CD4-positive, alpha-beta T cell treated with Interleukin-2 at 100 ng/mL for 4 hours (primary cell): Measurements from ENCODE around the gene DENND5A.
A peak's percentile ranks its signal among the peaks of the same experiment; 100 is the strongest.
"Not testable (repeated sequence)": the region's sequence is repeated elsewhere in the genome, so short reads cannot be mapped to it uniquely, and the experiment has no call there.

ENCODE experiments used
- DNase-seq: peaks from one replicate; pipeline ENCODE4 v3.0.0-alpha.2; 2020; ENCODE audit warnings: low spot score

Gene DENND5A

DNA sequence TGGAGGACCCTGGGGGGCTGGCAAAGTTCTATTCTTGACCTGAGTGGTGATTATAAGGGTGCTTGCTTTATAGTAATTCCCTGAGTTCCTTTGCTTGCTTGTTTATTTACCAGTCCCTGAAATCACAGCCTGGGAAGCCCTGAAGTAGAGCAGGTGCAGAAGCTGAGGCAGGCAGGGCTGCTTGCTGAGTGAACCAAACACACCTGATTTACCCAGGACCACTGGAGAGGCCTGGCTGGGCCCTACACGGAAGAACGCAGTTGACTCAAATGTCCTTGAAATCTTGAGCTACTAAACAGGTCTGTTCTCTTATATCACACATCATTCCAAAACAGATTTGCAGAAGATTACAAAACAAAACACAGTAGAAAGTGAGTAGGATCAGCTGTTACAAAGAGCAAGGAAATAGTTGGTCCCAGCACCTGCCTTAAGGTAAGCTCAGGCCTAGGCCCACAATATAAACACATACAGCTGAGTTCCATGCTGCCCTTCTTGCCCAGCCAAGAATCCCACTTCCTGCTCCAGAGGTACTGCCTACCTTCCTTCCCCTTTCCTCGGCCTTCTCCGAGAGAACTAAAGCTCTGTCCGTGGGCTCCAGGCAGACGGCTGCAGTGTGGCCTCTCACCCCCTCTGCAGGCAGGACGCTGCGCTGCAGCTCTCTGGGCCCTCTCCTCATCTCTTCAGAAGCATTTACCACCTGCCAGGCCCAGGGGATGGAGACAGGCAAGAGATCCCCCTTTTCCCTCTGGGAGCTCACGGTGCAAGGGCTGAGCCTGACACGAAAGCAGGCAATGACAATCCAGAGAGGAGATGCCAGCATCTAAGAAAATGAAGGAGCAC is 127.6 kb downstream of the DENND5A start:
- DNase-seq, result peak; percentile 66

DNA sequence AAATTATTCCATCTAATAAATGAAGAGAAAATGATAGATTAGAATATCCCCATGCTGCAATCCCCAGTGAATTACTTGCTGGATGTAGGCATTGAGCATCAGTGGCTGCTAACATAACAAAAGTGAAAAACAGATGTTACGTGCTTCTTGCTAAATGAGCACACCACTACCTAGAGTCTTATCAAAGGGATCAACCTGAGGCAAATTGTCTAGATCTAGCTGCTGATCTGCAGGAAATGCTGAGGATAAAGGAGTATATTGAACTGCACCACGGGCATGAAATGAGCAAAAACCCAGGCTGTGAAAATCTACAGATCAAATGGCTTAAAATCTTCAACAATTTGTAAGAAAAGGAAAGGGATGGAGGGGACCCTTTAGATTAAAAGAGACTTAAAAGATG is 128.4 kb downstream of the DENND5A start:
- DNase-seq, result no peak

DNA sequence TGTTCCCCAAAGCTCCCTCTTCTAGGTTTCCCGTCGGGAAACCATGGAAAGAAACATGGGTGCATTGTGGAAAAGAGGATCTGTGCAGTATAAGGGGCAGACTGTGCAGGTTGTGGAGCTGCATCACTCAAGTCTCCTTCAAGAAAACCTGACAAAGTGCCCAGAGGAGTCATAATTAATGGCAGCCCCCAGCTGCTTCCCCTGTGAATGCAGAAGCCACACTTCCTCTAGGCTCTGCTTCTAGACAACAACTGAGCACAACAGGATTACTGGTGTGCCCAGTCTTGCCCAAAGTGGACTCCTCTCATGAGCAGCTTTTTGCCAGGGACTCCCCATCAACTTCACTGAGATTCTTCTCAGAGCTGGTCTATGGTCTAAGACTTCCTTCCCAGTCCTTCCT is 131.2 kb downstream of the DENND5A start:
- DNase-seq, result no peak

DNA sequence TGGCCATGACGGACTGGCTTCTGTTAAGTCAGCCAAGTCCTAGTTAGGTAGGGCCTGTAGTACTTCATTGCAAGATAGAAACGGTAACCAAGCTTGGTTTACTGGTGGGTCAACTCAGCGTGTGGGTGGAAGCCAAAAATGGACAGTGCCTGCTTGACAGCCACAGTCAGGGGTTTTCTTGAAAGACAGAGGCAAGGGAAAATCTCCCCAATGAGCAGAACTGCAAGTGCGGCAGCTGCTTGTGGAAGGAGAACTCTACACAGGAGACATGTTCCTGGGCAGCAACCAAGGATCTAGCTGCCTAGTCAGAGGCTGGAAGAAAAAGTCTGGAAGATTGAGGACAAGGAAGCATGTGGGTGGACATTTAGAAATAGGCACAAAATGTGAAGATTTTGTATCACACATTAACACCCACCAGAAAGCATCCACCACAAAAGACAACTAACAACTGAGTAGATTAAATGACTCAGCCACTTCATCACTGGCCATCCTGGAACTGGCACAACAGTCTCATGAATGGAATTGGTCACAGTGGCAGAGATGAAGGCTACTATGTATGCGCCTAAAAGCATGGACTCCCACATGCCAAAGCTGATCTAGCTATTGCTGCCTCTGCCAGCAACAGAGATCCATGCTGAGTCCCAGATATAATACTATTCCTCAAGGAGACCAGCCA is 132.8 kb downstream of the DENND5A start:
- DNase-seq, result no peak

DNA sequence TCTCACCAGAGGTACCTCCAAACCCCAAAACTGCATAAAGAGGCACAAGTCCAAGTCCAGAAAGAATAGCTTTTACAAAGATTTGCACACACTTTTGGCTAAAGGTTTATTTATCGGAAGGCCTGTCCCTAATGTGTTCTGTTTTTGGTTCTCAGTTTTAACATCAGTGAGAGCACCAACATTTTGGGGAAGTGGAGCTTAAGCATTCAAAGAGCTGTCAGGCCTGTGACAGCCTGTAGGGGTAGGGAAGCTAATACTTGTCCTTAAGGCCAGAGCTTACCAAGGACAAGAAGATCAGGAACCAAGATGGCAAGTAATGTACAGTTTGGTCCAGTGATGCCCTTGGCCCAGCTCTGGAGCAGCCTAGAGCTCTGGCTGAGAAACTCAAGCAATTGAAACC is 134.9 kb downstream of the DENND5A start:
- DNase-seq, result no peak

DNA sequence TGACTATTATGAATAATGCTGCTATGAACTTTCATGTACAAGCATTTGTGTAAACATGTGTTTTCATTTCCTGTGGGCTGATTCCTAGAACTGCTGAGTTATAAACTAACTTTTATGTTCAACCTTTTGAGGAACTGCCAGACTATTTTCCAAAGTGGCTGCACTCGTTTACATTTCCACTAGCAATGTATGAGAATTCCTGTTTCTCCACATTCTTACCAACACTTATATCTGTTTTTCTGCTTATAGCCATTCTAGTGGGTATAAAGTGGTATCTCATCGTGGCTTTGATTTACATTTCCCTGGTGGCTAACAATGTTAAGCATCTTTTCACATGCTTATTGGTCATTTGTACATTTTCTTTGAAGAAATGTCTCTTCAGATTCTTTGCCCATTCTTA is 138.5 kb downstream of the DENND5A start:
- no peak for DNase-seq

DNA sequence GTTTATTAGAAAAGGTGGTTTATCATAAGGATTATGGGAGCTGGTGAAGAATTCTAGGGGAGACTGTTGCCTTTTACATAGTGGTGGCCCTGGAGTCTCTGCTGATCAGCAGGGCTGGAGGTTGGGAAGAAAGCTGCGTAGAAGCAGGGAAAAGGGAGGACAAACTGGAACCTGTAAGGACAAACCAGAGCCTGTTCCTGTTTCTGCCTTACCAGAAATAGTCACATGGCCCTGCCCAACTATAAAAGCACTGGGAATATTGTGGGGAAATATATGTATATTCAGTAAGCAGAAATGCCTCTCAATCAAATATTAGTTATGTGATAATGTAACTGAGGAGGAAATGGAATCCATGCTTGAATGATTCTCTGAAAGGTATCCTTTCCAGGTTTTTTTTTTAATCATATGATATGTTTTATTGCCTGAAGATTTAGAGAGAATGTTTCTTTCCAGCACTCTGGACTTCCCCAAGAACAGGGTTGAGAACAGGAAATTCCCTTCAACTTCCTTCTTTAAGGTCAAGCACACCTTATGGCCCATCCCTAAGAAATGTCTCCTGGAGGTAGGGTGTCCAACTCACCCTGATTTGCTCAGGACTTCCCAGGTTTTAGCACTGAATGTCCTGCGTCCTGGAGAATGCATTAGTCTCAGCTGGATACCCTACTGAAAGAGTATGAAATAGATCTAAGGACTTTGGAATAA is 139.8 kb downstream of the DENND5A start:
- no peak for DNase-seq

DNA sequence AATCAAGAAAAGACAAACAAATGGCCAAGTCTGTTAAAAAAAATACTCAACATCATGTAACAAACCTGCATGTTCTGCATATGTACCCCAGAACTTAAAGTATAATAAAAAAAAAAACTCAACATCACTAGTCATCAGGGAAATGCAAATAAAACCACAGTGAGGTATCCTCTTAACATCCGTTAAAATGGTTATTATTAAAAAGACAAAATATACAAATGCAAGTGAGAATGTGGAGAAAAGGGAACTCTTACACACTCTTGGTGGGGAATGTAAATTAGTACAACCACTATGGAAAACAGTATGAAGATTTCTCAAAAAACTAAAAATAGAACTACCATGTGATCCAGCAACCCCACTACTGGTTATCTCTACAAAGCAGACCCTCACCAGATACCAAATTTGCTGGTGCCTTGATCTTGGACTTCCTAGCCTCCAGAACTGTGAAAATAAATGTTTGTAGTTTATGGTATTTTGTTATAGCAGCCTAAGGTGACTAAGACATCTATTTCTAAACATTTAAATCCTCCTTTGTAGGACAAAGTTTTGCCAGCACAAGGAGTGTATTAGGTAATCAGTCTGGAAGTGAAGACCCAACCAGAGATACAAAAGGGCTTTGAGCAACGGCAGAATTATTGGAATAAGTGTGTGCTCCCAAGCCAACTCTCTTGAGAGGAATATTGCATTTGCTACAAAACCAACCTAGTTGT is 141.4 kb downstream of the DENND5A start:
- no peak for DNase-seq

DNA sequence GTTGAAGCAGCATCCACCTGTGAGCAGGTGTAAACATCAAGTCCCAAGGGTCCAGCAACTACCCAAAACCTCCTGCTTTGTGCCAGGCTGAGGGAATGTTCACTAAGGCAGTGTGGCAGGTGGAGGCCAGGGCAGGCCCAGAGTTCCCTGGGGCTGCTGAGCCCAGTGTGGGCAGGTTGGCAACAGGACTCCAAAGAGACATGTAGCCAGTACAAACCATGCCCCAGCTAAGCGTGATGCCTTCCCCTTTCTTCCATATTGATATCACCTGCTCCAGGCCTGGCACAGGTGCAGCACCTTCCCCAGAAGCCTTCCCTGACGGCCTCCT is 143.7 kb downstream of the DENND5A start:
- DNase-seq, result no peak

DNA sequence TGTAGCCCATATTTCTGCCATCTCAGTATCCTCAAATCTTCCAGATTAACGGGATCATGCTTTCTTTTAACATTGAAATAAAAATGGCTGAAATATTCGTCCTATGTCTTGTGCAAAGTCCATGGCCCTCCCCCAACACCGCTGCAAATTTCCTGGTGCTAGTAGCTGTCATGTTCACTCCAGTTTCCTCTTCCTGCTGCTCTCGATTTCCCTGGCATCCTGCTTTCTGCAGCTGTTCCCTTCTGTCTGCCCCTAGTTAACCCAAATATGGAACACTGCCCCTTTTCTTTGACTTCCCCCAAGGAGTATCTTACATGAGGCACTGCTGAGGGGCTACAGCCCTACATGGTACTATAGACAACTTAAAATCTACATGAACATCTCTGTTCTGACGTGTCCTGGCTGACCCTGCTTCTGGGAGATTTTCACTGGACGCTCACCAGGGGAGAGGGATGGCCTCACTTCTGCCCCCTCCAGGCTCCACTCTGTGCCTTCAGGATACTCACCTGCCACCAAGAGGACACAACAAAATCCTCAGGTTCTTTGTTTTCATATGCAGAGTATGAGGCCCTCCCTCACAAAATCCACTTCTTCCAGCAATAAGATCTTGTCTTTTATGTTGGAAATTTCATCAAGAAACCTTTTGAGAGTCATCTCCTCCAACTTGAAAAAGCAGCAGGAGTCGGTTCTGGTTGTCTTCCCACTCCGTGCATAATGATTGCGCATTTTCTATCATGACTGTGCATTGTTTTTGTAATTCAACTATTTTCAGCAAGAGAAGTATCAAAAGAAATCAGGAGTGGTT is 144.3 kb downstream of the DENND5A start:
- DNase-seq, result no peak

DNA sequence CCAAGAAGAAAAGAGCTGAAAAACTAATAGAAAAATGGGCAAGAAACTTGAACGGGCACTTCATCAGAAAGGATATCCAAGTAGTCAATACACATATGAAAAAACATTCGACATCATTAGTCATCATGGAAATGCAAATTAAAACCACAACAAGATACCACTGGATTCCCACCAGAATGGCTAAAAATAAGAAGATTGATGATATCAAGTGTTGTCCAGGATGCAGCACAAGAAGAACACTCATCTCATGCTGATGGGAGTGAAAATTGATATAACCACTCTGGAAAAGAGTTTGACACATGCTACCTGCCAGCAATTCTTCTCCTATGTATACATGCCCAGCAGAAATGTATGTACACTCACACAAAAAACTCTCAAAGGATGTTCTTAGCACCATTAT is 146.9 kb downstream of the DENND5A start:
- DNase-seq, result no peak

DNA sequence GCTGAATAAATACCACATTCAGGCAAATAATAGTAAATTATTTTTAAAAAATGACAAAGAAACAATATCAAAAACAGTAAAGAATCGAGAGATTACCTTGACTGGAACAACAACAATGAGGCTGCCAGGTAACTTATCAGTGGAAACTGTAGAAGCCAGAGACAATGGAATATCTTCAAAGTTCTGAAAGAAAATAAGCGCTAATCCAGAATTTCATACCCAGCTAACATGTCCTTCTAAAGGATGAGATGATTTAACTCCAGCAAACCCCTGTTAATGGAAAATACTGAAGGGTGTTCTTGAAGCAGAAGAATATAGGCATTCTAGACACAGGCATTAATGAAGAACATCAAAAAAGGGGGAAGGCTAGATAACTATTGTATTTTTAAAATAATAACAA is 153.1 kb downstream of the DENND5A start:
- DNase-seq, result no peak

DNA sequence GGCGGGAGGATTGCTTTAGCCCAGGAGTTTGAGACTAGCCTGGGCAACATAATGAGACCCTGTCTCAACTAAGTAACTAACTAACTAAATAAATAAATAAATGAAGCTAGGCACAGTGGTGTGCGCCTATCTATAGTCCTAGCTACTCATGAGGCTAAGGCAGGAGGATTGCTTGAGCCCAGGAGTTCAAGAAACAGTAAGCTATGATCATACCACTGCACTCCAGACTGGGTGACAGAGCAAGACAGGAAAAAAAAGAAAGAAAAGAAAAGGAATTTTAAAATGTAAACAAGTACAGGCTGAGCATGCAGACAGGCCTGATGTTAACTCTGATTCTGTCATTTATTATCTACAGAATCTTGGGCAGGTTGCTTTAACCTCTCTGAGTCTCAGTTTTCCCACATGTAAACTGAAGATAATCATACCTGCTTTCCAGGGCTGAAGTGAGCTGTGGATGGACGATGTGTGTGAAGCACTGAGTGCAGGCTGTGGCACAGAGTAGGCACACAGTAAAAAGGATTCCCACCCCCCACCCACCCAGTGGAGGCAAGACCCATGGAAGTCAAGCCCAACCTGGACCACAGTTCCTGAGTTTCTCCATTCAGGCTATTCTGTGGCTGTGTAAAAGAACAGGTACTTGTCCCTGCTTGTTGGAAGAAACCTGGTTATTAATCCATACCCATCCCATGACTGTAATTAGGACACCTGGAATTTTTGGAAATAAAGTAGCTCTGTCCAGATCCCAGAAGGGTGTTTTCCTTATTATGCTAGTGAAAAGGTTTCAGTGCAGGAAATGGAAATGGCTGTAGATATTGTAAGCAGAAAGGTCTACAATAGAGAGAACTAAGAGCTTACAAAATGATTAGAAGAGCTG is 155.1 kb downstream of the DENND5A start:
- no peak for DNase-seq

DNA sequence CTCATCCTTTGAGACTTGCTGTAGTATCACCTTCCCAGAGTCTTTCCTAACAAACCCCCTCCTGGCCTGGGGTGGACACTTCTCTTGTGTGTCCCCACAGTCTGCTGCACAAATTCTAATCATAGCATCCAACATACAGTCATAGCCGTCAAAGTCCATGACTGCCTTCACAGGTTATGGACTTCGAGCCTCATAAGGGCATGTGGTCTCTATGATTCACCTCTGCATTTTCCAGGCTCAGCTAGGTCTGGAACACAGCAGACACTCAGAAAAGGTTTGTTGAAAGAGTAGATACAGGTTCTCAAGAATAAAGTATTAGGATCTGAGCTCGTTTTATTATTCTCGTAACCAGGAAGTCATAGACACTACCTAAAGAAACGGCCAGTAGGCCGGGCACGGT is 160.6 kb downstream of the DENND5A start:
- no peak for DNase-seq

DNA sequence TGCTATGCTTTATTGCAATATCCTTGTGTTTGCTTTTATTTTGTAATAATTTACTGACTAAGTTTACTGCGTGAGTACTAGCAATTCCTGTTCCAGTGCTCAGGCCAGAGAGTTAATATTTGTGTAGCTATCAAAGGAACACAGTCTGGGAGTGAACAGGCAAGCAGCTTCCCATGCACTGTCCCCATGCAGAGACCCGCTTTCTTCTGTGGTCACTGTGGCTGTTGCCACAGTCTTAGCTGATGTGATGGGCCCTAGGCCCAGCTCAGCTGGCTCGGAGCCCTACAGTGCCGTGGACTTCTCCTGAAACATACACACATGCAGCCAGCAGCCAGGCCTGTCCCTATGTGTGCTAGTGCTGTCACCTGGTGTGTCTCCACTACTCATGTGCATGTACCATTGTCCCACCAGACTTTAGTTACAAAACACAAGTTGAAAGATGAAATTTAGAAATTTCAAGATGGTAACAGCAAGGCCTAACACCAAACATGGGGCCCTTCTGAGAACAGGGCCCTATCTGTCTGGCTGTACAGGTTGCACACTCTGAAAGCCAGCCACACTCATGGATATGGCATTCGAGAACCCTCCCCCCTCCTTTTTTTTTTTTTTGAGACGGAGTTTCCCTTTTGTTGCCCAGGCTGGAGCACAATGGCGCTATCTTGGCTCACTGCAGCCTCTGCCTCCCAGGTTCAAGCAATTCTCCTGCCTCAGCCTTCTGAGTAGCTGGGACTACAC is 161.4 kb downstream of the DENND5A start:
- no peak for DNase-seq

DNA sequence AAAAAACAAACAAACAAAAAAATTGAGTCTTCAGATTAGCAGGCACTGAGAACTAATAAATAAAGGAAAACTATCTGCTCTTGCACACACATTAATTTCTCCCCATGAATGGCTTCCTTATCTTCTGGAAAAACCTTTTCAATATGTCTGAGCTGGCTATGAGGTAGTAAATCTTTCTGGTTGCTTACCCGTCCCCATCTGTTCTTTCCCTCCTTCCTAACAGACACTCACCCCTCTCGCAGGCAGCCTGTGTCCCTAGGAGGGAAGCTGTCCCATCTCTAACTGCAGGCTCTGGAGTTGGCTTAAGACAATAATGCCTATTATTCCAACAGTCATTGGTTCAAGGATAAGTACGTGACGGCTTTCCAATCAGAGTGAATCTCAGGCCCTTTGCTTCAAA is 165.5 kb downstream of the DENND5A start:
- no peak for DNase-seq

DNA sequence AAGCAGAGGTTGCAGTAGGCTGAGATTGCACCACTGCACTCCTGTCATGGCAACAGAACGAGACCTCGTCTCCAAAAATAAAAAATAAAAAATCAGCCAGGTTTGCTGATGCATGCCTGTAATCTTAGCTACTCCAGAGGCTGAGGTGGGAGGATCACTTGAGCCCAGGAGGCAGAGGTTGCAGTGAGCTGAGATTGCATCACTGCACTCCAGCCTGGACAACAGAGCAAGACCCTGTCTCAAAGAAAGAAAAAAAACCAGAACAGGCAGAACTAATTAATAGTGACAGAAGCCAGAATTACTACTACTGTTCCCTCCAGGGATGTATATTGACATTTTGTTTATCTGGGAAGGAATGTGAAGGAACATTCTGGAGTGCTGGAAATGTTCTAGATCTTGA is 166.7 kb downstream of the DENND5A start:
- DNase-seq, result not testable (repeated sequence)

DNA sequence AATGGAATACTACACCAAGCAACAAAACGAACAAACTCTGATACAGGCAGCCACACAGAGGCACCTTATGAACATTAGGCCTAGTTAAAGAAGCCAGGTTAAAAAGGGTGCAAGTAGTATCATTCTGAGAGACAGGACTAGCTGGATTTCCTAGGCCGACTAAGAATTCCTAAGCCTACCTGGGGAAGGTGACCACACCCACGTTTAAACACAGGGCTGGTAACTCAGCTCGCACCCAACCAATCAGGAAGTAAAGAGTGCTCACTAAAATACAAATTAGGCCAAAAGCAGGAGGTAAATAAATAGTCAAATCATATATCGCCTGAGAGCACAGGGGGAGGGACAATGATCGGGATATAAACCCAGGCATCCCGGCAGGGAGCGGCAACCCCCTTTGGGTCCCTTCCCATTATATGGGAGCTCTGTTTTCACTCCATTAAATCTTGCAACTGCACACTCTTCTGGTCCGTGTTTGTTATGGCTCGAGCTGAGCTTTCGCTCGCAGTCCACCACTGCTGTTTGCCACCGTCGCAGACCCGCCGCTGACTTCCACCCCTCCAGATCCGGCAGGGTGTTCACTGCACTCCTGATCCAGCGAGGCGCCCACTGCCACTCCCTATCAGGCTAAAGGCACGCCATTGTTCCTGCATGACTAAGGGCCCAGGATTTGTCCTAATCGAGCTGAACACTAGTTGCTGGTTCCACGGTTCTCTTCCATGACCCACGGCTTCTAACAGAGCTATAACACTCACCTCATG is 167.8 kb downstream of the DENND5A start:
- not testable (repeated sequence) for DNase-seq

DNA sequence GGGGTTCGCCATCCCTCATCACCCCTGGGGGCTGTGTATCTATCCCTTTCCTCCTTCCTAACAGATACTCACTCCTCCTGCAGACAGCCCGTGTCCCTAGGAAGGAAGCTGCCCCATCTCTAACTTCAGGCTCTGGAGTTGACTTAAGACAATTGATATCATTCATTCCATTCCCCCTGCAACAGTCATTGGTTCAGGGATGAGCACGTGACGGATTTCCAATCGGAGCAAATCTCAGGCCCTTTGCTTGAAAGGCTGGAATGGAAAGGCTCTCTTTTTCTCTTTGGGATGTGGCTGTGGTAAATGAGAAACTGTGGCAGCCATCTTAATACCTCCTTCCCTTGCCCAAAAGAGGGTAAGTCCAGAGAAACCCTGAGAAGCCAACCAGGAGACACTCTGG is 168.7 kb downstream of the DENND5A start:
- no peak for DNase-seq
